Suppressor macrophage (primary cell): ENCODE measurements around the gene PRR23E.
A peak's percentile ranks its signal among the peaks of the same experiment; 100 is the strongest.

Source experiments
- DNase-seq, 4 experiments: peaks; one replicate each; pipeline ENCODE4 v3.0.0-alpha.2; 2020 to 2022

The PRR23E gene

GRCh38 chr3:127185962-127186674 lies 6.8 kb upstream of the PRR23E start:
- DNase-seq, result no peak

- no peak for DNase-seq
Measured at GRCh38 chr3:127187316-127187715, 5.6 kb upstream of the PRR23E start.

- no peak for DNase-seq
Measured at GRCh38 chr3:127193341-127193740, 410 bp downstream of the PRR23E start.

- DNase-seq, result no peak
Measured at GRCh38 chr3:127193775-127194174, 844 bp downstream of the PRR23E start.

GRCh38 chr3:127194601-127195187 lies 1.8 kb downstream of the PRR23E start:
- no peak for DNase-seq

GRCh38 chr3:127195417-127195816 lies 2.5 kb downstream of the PRR23E start:
- DNase-seq, result no peak

- DNase-seq, result no peak
Measured at GRCh38 chr3:127196002-127196401, 3.1 kb downstream of the PRR23E start.

GRCh38 chr3:127196466-127197299 lies 3.8 kb downstream of the PRR23E start:
- no peak for DNase-seq

- no peak for DNase-seq
Measured at GRCh38 chr3:127197300-127198189, 4.6 kb downstream of the PRR23E start.

- DNase-seq, result no peak
Measured at GRCh38 chr3:127200086-127200691, 7.3 kb downstream of the PRR23E start.

- DNase-seq, result no peak
Measured at GRCh38 chr3:127203024-127203423, 10.1 kb downstream of the PRR23E start.

GRCh38 chr3:127204841-127205582 lies 12.1 kb downstream of the PRR23E start:
- DNase-seq, result peak in 3 of 4 experiments; percentile 13 to 40 (median 36)

GRCh38 chr3:127206154-127206553 lies 13.2 kb downstream of the PRR23E start:
- peak in 3 of 4 experiments; percentile 40 to 70 (median 56) for DNase-seq

- no peak for DNase-seq
Measured at GRCh38 chr3:127206611-127207516, 13.9 kb downstream of the PRR23E start.

GRCh38 chr3:127207727-127208482 lies 15.0 kb downstream of the PRR23E start:
- DNase-seq, result no peak

- DNase-seq, result peak in 3 of 4 experiments; percentile 21 to 49 (median 47)
Measured at GRCh38 chr3:127208483-127209100, 15.7 kb downstream of the PRR23E start.

GRCh38 chr3:127209155-127209839 lies 16.4 kb downstream of the PRR23E start:
- DNase-seq, result no peak
